Astrocyte (in vitro differentiated cells and primary cell): ENCODE measurements around the gene KMT2A.

Experiments
- CTCF ChIP-seq: IDR thresholded peaks from 2 replicates; pipeline ENCODE4 v1.5.1; 2011; ENCODE audit warnings: low read depth, mild to moderate bottlenecking, inconsistent platforms, low read length, moderate library complexity; ENCODE audit not compliant: insufficient read depth
- EZH2 ChIP-seq: IDR thresholded peaks from 2 replicates; pipeline ENCODE4 v1.6.1; 2012; ENCODE audit warnings: mild to moderate bottlenecking, low read length, inconsistent platforms; ENCODE audit not compliant: insufficient read depth

DNA sequence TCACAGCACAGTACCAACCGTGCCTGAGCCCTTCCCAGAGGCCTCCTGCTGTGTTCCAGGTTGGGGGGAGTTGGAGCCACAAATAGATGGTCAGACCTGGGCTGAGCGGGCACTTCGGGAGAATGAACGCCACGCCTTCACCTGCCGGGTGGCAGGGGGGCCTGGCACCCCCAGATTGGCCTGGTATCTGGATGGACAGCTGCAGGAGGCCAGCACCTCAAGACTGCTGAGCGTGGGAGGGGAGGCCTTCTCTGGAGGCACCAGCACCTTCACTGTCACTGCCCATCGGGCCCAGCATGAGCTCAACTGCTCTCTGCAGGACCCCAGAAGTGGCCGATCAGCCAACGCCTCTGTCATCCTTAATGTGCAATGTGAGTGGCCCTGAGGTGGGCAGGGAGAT, 95.8 kb downstream of the KMT2A start:
- TF ChIP-seq CTCF (no peak), EZH2 (no peak)
